ENCODE measurements around the gene CBY1. TPM values are rescaled to one million over a fixed set of nuclear protein-coding genes. Genes with fewer than 3 reads are reported as not detected.

Gene CBY1
- total RNA-seq, 1 donor from 2014 or later, result 53.5 TPM

DNA sequence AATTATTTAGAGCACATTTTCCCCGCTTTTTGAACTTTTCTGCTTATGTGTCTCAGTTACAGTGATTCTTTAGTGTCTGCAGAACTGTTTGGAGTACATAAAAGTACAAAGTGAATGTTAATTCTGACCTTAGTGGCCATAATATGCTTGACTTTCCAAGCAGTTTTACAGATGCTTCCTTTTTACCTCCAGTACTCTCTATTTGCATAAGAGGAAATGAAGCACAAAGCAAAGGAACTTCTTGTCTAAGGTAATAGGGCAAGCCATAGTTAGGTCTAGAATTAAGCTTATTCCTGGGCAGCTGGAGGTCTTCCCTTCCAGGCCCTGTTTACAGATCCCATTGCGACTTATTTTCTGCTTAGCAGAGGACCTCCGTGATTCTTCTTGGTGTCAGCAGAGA, 52.9 kb downstream of the CBY1 start:
- TF ChIP-seq, protein P1, sequence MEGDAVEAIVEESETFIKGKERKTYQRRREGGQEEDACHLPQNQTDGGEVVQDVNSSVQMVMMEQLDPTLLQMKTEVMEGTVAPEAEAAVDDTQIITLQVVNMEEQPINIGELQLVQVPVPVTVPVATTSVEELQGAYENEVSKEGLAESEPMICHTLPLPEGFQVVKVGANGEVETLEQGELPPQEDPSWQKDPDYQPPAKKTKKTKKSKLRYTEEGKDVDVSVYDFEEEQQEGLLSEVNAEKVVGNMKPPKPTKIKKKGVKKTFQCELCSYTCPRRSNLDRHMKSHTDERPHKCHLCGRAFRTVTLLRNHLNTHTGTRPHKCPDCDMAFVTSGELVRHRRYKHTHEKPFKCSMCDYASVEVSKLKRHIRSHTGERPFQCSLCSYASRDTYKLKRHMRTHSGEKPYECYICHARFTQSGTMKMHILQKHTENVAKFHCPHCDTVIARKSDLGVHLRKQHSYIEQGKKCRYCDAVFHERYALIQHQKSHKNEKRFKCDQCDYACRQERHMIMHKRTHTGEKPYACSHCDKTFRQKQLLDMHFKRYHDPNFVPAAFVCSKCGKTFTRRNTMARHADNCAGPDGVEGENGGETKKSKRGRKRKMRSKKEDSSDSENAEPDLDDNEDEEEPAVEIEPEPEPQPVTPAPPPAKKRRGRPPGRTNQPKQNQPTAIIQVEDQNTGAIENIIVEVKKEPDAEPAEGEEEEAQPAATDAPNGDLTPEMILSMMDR (conservative IDR thresholded peaks at IDR 0.05), result no peak
- no peak overlapping the region for H3K27ac Mint-ChIP-seq
- no peak for DNase-seq (ENCODE audit: extremely low spot score, unreplicated experiment)
- no peaks in the 10 kb centered on the region for H3K27me3 Mint-ChIP-seq
- H3K4me3 Mint-ChIP-seq, result peak overlapping the region; percentile 37
- H3K4me1 Mint-ChIP-seq (ENCODE audit: unreplicated experiment), result peaks cover 61% of the 10 kb centered on the region
- H3K9me3 Mint-ChIP-seq, result no peaks in the 10 kb centered on the region
- peaks cover 6% of the 10 kb centered on the region for H3K36me3 Mint-ChIP-seq

DNA sequence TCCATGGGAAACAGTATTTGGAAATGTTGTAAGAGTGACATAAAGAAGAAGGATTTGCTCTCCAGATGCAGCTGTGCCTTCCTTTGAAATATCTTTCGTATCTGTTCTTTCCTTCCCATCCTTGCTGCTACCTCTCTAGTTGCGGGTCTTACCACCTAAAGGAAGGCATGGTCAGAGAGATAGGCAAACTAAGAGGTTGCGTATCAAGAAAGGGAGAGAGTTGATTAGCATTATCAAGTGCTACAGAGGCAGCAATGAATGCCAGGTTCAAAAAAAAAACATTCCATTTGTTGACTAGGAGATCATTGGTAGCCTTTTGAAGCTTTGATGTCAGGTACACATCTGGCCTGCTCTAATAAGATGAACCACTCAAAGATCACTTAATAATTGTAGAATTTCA, 53.9 kb downstream of the CBY1 start:
- Mint-ChIP-seq H3K4me1 (ENCODE audit: unreplicated experiment) (peaks cover 65% of the 10 kb centered on the region), H3K36me3 (peaks cover 6% of the 10 kb centered on the region), H3K4me3 (no peak overlapping the region), H3K27me3 (no peaks in the 10 kb centered on the region), H3K27ac (peak overlapping the region; percentile 84), H3K9me3 (no peaks in the 10 kb centered on the region)
- TF ChIP-seq, protein P1 (conservative IDR thresholded peaks at IDR 0.05), result no peak
- DNase-seq (ENCODE audit: extremely low spot score, unreplicated experiment), result no peak

DNA sequence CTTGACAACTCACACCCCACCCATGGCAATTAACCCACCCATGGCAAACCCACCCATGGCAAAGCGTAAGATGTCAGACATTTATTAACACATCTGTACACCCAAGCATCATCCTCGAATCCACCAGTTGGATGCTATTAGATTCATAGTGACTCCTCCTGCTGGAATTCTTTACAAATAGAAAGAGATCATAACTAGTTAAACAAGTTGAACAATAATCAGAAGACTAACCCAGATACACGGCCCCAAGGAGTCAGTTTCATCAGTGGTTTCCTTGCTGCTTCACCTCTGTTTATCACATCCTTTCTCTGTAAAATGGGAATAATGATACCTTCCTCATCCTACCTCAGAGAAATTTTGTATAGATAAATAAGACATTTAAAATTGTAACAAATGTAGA, 54.4 kb downstream of the CBY1 start:
- Mint-ChIP-seq H3K27me3 (no peaks in the 10 kb centered on the region), H3K9me3 (no peaks in the 10 kb centered on the region), H3K4me3 (peak overlapping the region; percentile 73), H3K27ac (peak overlapping the region; percentile 84), H3K4me1 (ENCODE audit: unreplicated experiment) (peaks cover 65% of the 10 kb centered on the region), H3K36me3 (peaks cover 6% of the 10 kb centered on the region)
- TF ChIP-seq, protein P1 (conservative IDR thresholded peaks at IDR 0.05), result no peak
- DNase-seq (ENCODE audit: extremely low spot score, unreplicated experiment), result no peak

DNA sequence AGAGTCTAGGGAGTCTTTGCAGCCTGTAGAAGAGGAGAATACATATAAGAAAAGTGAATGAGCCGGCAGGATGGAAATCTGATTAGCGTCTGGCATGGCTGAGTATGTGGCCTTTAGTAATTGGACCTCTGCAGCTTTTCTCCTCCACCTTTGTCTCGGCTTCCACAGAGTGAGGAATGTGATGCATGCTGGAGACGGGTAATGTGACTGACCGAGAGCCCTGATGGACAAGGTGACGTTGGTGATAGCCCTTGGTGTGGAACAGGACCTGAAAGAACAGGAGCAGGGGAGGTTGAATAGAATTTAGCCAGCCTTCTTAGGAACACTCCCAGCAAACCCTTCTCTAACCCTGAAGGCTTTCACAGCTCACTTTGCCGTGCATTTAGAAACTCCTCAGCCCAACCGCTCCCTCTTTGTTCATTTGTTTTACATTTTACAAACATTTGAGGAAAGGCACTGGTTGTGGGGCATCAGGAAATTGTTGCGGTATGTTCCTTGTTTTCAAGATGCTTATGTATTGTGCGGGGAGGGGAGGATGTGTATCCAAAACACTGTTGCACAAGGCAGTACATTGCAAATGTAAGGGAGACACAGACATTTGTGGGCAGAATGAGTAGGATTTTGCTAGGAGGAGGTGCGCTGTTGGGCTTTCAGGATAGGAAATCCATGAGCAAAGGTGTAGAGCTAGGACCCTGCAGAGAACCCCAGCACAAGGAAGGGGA, 56.2 kb downstream of the CBY1 start:
- Mint-ChIP-seq H3K9me3 (no peaks in the 10 kb centered on the region), H3K27ac (peak overlapping the region; percentile 57), H3K4me3 (no peak overlapping the region), H3K4me1 (ENCODE audit: unreplicated experiment) (peaks cover 53% of the 10 kb centered on the region), H3K36me3 (peaks cover 16% of the 10 kb centered on the region), H3K27me3 (no peaks in the 10 kb centered on the region)
- no peak for DNase-seq (ENCODE audit: extremely low spot score, unreplicated experiment)
- TF ChIP-seq, protein P1 (conservative IDR thresholded peaks at IDR 0.05), result no peak

DNA sequence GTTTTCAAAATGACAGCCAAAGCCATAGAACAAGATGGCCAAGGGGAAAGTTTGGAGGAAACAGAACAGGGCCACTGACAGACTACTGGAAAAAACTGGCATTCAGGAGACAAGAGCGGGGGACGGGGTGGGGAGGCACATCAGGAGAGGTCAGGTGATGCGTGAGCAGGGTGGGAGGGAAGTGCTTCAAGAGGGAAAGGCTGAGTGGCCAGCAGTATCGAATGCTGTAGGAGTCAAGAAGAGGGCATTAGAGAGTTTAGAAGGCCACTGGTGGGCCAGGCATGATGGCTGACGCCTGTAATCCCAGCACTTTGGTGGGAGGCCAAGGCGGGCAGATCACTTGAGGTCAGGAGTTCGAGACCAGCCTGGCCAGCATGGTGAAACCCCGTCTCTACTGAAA, 57.5 kb downstream of the CBY1 start:
- TF ChIP-seq, protein P1 (conservative IDR thresholded peaks at IDR 0.05), result no peak
- Mint-ChIP-seq H3K27ac (peak overlapping the region; percentile 57), H3K4me3 (no peak overlapping the region)

More for the DNA sequence above, 57.5 kb downstream of the CBY1 start:
- Mint-ChIP-seq H3K9me3 (no peaks in the 10 kb centered on the region), H3K36me3 (peaks cover 23% of the 10 kb centered on the region), H3K4me1 (ENCODE audit: unreplicated experiment) (peaks cover 44% of the 10 kb centered on the region), H3K27me3 (no peaks in the 10 kb centered on the region)
- no peak for DNase-seq (ENCODE audit: extremely low spot score, unreplicated experiment)
